GM19043 (cell line): ENCODE data around the gene KCNAB1.
A peak's percentile ranks its signal among the peaks of the same experiment; 100 is the strongest.

Experiments used
- ATAC-seq: cut with Tn5 transposase; IDR thresholded peaks from one replicate; pipeline ENCODE4 v1.9.1; 2021; ENCODE audit warnings: low read depth; ENCODE audit not compliant: unreplicated experiment

Gene KCNAB1

DNA sequence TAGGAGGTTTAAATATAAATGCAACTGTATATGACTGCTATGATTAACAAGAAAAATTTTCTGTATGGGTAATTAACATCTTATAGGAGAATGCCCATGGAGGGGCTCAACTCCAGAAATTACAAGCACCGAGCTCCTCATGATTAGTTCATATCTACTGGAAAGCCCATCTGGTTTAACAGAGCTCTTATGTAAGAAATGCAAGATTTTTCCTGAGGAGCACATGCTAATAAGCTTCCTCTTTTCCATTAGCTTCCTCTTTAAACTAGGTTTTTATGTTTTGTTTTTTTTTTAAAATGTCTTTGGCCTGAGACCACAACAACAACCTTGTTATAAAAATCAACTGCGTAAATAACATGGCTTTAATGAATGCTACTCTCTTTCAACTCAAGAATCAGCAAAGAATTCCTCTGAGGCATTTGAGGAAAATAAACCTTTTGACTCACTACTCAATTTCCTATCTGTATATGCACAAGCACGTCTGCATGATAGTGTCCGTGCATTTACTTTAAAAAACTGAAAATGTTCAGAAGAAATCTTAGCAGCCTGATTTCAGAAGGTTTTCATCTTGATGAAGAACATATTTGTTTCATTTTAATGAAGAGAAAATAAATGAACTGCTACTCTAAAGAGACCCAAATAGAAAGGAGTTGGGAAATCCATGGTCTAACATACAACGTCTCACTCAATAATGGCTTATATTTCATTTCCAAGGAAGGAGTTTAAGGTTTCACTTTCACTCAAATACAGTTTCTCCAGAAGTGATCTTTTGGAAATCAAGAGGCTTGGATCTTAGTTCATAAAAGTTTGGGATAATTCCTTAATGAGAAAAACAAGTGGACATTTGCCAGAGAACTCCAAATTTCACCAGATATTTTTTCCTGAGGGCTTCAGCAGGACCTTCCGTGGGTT, 180.8 kb downstream of the KCNAB1 start:
- ATAC-seq, result no peak

DNA sequence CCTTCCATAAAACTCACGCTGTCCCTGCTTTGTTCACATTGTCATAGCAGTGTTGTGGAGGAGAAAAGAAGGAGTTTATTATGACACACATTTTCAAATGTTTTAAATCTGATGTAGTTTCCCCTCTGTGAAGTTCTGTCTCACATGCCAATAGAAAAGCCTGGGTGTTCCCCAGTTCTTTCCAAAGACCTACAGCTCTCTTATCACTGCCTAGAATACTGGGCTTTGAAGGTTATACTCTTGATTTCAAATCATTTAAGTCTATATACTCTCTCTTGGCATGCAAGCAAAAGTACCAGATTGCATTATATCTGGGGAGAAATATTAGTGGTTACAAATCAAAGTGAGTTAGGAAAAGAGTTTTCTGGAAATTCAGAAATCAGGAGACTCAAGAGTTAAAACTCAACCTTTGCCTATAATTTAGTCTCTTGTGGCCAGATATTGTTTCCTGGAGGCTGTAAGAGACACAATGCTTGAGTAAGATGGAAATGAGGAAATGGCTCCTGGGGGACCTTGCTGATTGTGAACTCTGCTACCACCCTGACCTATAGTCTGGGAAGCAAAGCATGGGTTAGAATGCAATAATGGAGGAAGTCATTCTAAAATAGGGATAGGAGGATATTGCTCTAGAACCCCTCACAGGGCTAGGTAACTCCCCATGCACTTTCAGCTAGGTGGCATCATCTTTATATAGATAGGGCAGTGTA, 182.8 kb downstream of the KCNAB1 start:
- ATAC-seq, result no peak

DNA sequence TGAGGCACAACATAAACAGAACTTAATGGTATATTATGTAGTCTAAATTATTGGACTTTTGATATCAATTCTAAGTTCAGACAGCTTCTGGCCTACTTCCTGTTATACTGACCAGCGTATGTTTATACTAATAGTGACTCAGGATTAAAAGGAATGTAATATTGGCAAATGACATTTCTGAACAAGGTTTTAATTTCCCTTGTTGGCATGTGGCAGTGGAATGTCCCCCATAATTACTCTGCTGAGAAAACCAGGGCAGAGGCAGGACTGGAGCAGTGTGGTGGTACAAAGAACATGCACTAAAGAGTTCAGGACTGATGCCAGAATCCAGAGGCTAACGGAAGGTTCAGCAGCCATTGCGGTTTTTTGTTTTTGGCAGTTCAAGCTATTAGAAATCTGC, 184.0 kb downstream of the KCNAB1 start:
- no peak for ATAC-seq

DNA sequence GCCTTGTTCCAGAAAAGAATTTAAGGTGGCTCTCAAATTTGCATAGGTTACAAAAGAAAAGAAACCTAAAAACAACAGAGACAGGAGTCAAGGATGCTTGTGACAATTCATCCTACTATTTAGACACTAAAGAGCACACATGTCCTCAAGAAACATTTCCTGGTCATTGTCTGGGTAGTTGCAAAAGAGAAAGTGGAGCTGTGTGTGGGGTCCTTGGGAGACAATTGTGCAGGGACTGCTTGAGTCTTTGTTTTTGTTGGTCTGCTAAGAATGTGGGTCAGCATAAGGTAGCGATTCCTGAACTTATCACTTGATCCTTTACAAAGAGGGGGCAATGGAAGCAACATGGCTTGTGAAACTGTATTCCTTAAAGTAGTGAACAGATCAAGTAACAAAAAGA, 185.3 kb downstream of the KCNAB1 start:
- ATAC-seq, result no peak

DNA sequence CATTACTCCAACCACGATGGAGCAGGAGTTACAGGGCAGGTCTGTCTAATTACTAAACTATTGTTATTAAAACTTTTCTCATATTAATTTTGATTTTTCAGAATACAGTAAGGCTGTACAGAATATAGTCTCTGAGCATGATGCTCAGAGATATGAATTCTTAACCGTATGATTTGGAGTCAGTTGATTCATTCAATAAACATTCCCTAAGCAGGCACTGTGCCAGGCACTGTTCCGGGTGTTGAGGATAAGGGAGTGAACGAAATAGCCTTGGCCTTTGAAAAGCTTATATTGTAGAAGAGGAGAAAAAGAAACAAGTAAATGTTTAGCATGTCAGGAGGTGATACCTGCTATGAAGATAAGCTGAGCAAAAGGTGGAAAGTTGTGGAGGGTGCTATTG, 187.3 kb downstream of the KCNAB1 start:
- ATAC-seq, result no peak

DNA sequence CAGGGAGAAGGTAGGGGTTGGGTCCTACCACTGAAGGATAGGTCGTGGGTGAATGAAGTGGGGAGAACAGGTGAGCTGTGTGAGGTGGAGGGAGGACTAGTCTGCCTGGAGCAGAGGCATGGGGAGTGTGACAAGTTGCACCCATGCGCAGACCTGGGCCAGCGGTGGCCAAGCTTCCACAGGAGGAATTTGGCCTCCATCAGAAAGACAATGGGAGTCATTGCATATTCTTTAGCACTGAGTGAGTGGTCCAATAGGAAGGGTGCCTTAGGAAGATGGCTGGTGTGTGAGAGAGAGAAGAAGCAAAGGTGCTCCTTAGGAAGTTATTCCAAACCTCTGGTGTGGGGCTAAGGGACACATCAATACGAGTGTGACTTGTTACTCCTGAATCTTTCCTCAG, 191.1 kb downstream of the KCNAB1 start:
- ATAC-seq, result no peak

DNA sequence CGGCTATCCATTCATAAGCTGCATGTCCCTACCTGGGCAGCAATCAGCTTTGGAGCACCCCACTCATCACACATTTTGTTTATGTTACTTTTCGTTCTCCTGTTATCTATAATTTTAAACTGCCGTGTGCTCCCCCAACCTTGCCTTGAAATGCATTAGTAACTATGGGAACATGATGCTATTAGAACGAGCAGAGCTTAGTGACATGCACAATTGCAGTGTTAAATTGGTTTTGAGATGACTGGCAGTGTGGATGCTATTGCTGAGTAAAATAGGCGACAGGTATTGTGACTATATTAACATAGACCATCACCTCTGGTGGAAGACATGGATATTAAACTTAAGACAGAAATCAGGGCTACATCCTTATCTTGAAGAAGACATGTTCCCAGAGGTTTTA, 191.6 kb downstream of the KCNAB1 start:
- no peak for ATAC-seq

DNA sequence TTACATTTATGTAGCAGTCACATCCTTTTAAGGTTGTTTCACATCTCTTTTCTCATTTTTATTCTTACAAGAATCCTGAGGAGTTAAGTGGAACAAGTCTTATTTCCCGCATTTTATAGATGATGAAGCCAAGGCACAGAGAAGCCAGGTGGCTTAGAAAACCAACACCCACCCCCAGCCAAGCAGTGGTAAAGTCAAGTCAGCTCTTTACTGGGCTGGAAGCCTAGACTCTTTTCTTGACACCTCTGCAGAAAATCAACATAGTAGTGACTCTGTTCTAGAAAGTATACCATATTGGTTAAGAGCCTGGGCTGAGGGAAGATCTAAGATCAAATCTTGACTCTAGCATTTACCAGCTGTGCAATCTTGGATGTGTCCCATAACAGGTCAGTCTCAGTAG, 195.7 kb downstream of the KCNAB1 start:
- no peak for ATAC-seq

DNA sequence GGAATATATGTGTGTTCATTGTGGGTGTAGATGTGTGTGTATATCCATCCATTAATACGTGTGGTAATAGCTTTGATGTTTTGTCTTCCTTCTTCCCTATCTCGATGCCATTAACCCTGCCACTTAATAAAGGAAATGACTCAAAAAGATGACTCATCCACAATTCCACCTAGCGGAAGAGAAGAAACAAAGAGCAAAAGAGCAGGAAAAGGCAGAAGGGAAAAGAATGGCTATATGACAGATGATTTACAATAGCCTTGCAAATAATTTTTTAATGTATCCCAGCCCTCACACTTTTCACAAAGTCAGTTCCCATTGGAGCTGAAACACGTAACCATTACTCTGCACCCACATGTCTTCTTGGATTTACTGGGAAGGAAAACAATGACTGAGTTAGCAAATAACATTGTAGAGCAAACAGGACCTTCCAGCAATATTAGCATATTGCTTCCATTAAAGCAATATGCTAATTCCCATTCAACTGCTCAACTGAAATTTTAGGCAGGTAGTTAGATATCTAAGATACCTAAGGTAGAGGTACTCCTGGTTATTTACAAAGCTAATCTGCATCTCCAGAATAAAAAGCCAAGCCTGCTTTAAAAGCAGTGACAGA, 197.2 kb downstream of the KCNAB1 start:
- ATAC-seq, result no peak

DNA sequence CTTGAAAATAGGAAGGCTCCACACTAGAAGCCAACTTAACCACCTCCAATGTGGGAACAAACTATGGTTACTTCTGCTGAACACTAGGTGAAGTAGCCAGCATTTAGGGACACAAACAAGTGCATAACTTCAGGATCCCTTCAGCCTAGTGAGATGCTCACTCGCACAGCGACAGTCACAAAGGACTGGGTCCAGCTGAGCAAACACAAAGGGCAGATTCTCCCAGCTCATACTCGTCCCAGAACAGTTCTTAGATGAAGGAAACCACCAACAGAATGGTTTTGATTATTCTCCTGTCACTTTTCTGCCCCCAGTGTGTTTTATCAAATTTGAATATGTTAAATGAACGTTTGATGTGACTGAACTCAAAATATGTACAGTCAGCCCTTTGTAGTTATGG, 201.6 kb downstream of the KCNAB1 start:
- ATAC-seq, result no peak

DNA sequence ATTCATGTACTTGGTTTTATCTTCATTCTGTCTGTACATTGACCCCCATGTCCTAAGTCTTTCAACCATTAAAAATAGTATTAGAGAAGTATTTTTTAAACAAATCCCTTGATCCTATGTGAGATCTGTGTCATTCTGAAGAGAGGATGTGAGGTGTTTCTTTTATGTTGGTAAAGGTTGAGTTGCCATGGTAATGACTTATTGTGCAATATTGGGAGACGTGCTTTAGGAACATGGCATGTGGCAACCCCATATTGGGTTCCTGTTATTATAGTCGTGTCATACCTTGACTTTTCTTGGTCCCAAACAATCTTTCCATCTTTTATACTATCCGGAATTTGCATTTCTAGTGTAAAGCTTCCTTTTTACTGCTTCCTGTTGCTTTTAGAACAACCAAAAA, 203.1 kb downstream of the KCNAB1 start:
- no peak for ATAC-seq

DNA sequence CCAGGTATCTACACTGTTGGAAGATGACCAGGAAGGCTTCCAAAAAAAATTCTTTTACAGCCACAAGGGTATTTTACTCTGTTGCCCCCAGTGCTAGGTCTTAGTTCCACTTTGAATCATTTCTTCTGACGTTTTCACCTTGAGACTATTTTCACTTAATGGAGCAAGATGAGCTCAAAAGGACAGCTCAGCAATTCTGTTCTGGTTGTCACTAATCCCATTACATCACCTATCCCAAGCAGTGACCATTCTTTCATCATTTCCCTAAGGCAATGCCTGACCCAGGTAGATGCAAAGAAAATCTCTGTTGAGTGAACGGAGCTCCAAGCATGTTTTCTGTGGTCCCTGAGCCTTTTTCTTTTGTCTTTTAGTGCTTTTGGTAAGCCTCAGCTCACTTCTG, 210.0 kb downstream of the KCNAB1 start:
- no peak for ATAC-seq

DNA sequence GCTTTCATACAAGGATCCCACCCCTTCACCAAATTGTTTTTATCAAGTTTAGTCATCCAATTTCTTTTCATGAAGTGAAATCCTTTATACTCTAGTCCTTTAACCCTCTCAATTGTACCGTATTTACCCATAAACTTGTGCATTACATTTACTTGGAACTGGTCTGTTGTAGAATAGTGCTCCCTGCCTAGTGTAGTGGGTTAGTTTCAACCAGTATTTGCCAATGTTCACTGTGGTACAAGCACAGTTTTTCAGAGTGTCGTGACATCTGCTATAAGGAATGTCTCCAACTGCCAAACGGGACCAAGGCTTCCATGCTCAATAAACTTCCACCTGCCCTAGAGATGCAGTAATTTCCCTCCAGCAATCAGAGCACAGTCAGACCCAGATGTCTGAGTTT, 211.9 kb downstream of the KCNAB1 start:
- no peak for ATAC-seq

DNA sequence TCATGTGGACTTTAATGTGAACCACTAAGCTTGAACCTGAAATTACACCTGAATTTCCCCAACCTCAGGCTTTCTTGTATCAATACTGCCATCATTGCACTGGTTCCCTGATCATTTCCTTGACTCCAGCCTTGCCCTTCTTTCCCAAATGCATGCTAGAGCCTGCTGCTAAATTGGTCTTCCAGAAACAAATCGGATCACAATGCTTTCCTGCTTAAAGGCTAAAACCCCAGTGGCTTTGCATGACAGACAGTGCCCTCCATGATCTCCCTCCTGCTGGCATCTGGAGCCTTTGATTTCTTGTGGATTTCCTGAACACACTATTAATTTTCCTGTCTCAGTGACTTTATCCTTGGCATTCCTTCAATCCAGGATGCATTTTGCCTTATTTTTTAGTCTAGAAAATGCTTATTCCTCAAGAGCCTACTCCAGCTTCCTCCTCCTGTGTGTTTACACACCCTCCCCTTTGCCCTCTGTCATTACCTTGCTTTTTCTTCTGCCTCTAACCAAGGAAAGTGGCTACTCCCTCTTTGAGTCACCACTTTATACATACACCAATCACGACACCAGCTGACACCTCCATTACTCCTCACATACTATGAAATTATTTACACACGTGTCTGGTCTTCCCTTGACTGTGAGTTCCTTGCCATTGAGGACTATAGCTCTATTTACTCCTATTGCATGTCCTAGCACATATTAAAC, 214.6 kb downstream of the KCNAB1 start:
- ATAC-seq, result no peak

DNA sequence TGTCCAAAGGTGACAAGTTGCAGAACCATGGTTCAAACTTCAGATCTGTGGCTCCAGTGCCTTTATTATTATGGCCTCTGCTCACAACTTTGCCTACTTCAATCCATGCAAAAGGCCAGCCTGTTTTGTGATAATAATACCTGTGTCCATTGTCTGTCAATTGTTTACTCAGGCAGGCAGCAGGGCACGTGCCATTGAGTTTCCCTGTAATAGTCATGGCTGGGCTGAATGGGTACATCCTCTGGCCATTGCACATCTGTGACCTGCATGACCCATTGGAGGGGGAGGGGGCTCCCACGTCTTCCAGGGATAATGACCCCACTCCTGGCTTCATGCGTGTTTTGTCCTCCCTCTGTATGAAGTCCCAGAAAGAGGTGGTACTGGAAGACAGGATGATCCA, 219.1 kb downstream of the KCNAB1 start:
- ATAC-seq, result no peak

DNA sequence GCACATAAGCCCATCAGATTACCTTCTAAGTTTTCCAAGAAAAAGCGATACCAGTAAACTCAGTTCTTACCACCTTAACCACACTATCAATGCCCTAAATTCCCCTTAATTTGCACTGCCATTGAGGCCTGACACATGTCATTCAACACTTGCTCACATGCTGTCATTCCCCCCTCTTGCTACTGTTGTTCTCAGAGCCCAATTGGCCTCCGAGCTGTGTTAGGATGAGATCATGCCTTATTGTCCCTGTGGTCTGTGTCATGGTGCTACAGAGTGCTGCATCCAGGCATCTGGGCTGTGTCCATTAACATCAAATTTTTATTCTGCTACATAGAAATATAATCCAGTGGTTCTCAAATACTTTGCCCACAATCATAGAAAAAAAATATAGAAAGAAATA, 221.0 kb downstream of the KCNAB1 start:
- no peak for ATAC-seq

DNA sequence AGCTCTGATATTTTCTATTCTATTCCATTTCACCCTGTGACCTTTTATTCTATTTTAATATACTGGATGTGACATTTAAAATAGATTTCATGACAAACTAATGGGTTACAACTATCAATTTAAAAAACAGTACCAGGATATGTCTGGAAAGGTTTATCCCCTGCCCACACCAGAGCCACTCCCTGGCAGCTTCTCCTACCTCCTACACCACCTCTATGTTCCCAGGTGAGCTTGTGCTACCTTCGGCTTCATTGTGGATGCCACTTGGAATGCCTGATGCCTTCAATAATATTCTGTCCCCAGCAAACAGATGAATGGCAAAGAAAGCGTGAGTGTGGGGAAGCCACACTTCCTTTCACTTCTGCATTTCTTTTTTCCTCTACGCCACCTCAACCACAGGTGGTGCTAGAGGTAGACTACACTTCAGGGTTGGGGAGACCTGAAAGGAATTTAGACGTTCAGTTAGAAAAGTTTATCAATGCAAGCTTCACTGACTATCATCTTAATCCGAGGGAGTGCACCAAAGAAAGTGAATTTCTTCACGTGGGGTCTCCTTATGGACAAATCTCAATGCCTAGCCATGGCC, 221.5 kb downstream of the KCNAB1 start:
- peak; percentile 100 for ATAC-seq

DNA sequence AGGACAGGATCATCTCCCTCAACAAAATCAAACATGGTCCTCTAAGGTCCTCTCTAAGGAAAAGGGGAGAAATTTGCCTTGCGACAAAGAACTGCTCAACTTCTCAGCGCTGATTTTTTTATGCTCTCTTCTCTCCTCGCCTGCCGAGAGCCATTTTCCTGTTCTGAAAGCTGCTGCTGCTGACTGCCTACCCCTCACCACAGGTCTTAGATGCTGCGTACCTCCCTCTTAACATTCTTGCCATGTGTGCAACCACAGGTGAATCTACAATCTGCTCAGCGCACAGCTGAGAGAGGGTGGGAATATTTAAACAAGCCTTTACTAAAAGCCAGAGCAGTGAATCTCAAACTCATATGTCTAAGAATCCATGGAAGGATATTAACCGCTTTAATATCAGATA, 223.8 kb downstream of the KCNAB1 start:
- ATAC-seq, result no peak

DNA sequence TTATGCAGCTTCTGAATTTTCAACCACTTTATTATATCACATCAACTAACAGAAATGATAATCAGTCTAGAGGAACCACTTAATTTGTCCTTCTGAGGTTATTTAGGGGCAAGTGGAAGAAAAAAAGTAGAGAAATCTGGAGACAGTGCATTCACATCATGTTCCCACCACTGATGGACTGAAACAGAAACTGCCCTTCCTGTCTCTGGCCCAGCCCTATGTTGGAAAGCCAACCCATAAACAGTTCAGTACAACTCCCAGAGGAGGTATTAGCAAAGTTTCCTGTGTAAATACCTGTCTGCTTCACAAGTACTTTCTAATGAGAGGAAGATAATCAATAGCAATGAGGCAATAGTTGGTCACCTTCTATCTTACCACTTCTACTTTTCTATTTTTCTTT, 228.7 kb downstream of the KCNAB1 start:
- no peak for ATAC-seq

DNA sequence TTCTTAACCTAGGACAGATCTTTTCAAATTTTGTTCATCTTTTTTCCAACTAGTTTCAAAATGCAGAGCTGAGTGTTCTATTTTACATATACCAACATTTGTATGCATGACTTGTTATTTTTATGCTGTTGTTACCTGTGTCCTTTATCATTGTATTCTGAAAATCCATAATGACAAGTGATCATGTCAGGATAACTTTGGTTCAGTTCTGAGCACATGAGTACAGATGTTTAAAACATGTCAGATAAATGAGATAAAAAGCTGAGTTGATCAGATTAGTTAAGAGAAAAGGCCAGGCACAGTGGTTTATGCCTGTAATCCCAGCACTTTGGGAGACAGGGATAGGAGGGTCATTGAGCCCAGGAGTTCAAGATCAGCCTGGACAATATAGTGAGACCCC, 229.6 kb downstream of the KCNAB1 start:
- ATAC-seq, result no peak

DNA sequence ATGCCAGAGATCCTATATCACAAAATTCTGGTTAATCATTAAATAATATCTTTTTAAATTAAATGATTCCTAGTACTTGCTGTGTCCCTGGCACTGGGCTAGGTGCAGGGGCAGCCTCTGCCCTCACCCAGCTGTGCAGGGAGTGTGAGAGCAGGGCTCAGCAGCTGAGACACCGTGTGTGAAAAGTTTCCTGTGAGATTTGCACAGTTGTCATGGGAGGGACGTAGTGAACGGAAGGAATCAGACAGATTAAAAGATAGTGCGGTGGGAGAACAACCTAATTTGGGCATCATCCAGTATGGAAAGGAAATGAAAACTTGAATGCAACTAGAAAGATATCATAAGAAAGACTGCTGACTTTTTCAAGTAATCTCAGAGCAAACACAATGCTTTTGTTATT, 230.4 kb downstream of the KCNAB1 start:
- no peak for ATAC-seq
